K562 (cell line): Measurements from ENCODE around the gene DNAJC6. TPM values are rescaled to one million over a fixed set of nuclear protein-coding genes. Genes with fewer than 3 reads are reported as not detected.

Experiments
- ASH1L ChIP-seq: fragments of 450-650 bp; IDR thresholded peaks from 2 replicates; pipeline ENCODE4 v1.6.1; 2018; ENCODE audit warnings: borderline replicate concordance, mild to moderate bottlenecking, low read depth; ENCODE audit not compliant: partially characterized antibody
- CHD1 ChIP-seq: fragments of 200-600 bp; sonication (generic); IDR thresholded peaks from one replicate; pipeline ENCODE4 v1.6.1; 2012; ENCODE audit warnings: mild to moderate bottlenecking, moderate library complexity, low read length, inconsistent platforms
- CTBP1 ChIP-seq: fragments of 450-650 bp; IDR thresholded peaks from 2 replicates; pipeline ENCODE4 v1.6.1; 2016; ENCODE audit warnings: borderline replicate concordance
- DEAF1 ChIP-seq: fragments of 450-650 bp; formaldehyde crosslinking; IDR thresholded peaks from 2 replicates; pipeline ENCODE4 v1.4.0; 2020; ENCODE audit warnings: mild to moderate bottlenecking, moderate library complexity
- HDAC3 ChIP-seq: fragments of 450-650 bp; IDR thresholded peaks from 2 replicates; pipeline ENCODE4 v1.6.1; 2018; ENCODE audit warnings: borderline replicate concordance, mild to moderate bottlenecking, moderate library complexity; ENCODE audit not compliant: partially characterized antibody
- MTA2 ChIP-seq: fragments of 450-650 bp; IDR thresholded peaks from 2 replicates; pipeline ENCODE4 v1.6.1; 2016; ENCODE audit warnings: low read depth
- NUFIP1 ChIP-seq: fragments of 450-650 bp; IDR thresholded peaks from 2 replicates; pipeline ENCODE4 v1.6.1; 2018; ENCODE audit not compliant: partially characterized antibody
- POLR2H ChIP-seq: IDR thresholded peaks from 2 replicates; pipeline ENCODE4 v1.6.1; 2016; ENCODE audit warnings: missing genetic modification characterization, low read depth, mild to moderate bottlenecking, control low read depth, missing compliant biosample characterization, moderate library complexity
- RB1 ChIP-seq: fragments of 450-650 bp; IDR thresholded peaks from 2 replicates; pipeline ENCODE4 v1.6.1; 2017; ENCODE audit warnings: low read depth, mild to moderate bottlenecking
- THRB ChIP-seq: fragments of 450-650 bp; formaldehyde crosslinking; conservative IDR thresholded peaks from 2 replicates; pipeline ENCODE4 v1.4.0; 2022; ENCODE audit warnings: mild to moderate bottlenecking, missing genetic modification characterization
- ZBTB40 ChIP-seq, 2 experiments: fragments of 450-650 bp in 1 of 2; sonication (generic) in 1 of 2; formaldehyde crosslinking in 1 of 2; IDR thresholded peaks; 2 replicates each; pipeline versions ENCODE4 v1.7.1 to v1.9.0; 2016 to 2022; ENCODE audit warnings: inconsistent platforms in 1 of 2, mild to moderate bottlenecking in 1 of 2, missing genetic modification reagents in 1 of 2
- ZKSCAN3 ChIP-seq: fragments of 250-450 bp; sonication (Bioruptor Pico); IDR thresholded peaks from 2 replicates; pipeline ENCODE4 v1.4.0; 2020
- ZNF583 ChIP-seq: fragments of 250-450 bp; sonication (Bioruptor Pico); IDR thresholded peaks from 2 replicates; pipeline ENCODE4 v1.4.0; 2020
- polyA plus RNA-seq, 8 experiments: library from polyadenylated mRNA; depleted of rRNA in 4 of 8; stranded (reverse) in 5 of 8; unstranded in 3 of 8; fragments of >200 nt; fragmentation: Nextera tagmentation in 2 of 8; fragmentation: Illumina TruSeq in 1 of 8; extraction: Ambion mirVana in 2 of 8; extraction: Trizol in 1 of 8; gene quantifications; 2 replicates each; pipeline versions ENCODE4 v1.2.1 to v1.2.3, GENCODE V29; 2011 to 2014; ENCODE audit warnings: inconsistent platforms in 1 of 8, missing spikeins in 1 of 8
- total RNA-seq, 7 experiments: library from RNA; depleted of rRNA in 6 of 7; stranded (reverse); fragments of >200 nt in 6 of 7; fragmentation: Illumina TruSeq in 2 of 7; extraction: Trizol in 2 of 7; gene quantifications; 2 replicates each; pipeline versions ENCODE4 v1.2.1 to v1.2.3, GENCODE V29; 2011 to 2021; ENCODE audit warnings: low replicate concordance in 1 of 7
- TF ChIP-seq, protein P1 (sequence below): conservative IDR thresholded peaks from 2 replicates; pipeline ENCODE4 v1.6.1; 2011; ENCODE audit warnings: low read depth, mild to moderate bottlenecking, low read length; ENCODE audit not compliant: control insufficient read depth

Gene DNAJC6
- total and polyA plus RNA-seq, 9 of the 15 experiments (the other 6 are each of a cell fraction or from before 2014, with no cell fraction given), result 6.7 to 78.7 (median 28.0) TPM

DNA sequence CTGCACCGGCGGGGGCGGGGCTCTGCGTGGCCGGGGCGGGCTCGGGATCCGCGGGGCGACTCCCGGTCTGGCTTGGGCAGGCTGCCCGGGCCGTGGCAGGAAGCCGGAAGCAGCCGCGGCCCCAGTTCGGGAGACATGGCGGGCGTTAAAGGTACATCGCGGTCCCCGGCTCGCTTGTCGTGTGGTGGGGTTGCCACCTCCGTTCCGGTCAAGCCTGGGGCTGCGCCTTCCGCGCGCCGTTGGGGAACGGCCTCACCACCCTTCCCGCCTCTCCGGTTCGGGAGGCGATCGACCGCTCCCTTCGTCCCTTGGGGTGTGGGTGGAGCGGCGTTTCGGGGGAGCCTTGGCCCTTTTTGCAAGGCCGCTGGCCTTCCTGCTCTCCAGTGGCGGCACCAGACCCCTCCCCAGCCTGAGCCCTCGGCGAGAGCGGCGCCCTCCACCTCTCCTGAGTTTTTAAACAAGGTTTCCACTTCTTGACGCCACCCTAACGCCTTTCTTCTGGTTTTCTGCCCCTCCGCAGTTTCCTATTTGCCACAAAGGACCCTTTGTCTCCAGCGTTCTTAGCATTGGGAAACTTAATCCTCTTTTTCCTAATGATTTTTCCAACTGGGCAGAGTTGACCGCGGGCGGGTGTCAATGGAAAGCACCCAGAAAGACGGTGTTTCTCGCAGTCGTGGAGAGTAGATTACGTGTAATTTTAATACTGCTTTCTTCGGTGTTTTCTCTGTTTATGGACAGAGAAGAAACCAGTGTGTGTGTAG is 111.4 kb downstream of the DNAJC6 start, which contains the start of the genes LEPR and LEPROT (continued):
- no peak for TF ChIP-seq THRB (CRISPR knock-in tag)
- TF ChIP-seq DEAF1 (CRISPR knock-in tag), result no peak
- peak; percentile 55 for TF ChIP-seq POLR2H (tag)
- TF ChIP-seq ZKSCAN3 (CRISPR knock-in tag), result no peak
- TF ChIP-seq CTBP1, result peak; percentile 47; the same call in 1 of the 2 replicates
- peak; percentile 95 for TF ChIP-seq RB1
- TF ChIP-seq, protein P1, sequence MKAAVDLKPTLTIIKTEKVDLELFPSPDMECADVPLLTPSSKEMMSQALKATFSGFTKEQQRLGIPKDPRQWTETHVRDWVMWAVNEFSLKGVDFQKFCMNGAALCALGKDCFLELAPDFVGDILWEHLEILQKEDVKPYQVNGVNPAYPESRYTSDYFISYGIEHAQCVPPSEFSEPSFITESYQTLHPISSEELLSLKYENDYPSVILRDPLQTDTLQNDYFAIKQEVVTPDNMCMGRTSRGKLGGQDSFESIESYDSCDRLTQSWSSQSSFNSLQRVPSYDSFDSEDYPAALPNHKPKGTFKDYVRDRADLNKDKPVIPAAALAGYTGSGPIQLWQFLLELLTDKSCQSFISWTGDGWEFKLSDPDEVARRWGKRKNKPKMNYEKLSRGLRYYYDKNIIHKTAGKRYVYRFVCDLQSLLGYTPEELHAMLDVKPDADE, result peak; percentile 61; the same call in 1 of the 2 replicates
- no peak for TF ChIP-seq HDAC3
- TF ChIP-seq CHD1, result peak; percentile 73
- no peak for TF ChIP-seq NUFIP1
- no peak for TF ChIP-seq ZNF583 (CRISPR knock-in tag)
- TF ChIP-seq ZBTB40 (IDR thresholded peaks at IDR 0.05), result peak; percentile 81
- no peak for TF ChIP-seq ZBTB40 (CRISPR knock-in tag; IDR thresholded peaks at IDR 0.05)
- TF ChIP-seq MTA2, result no peak
- no peak for TF ChIP-seq ASH1L
